Activated T-helper 1 cell treated with anti-CD3 and anti-CD28 coated beads, Interleukin-12 subunit alpha, Interleukin-12 subunit beta, Interleukin-2, Interleukin-4 antibody, amounts not matched to agents 30 ng/mL and 10 ng/mL and 1 ng/mL, durations not matched to agents 14 hours and 24 hours and 36 hours (primary cell): ENCODE measurements around the gene CCSAP. TPM values are rescaled to one million over a fixed set of nuclear protein-coding genes. Genes with fewer than 3 reads are reported as not detected.

ENCODE experiments used
- DNase-seq: peaks from one replicate; pipeline ENCODE4 v3.0.0; 2021; ENCODE audit warnings: low spot score
- H3K27ac Mint-ChIP-seq: one replicate; pipeline ENCODE4 v1.8.0; 2021; ENCODE audit warnings: mild to moderate bottlenecking, mixed read lengths
- H3K27me3 Mint-ChIP-seq: one replicate; pipeline ENCODE4 v1.8.0; 2022; ENCODE audit warnings: mild to moderate bottlenecking, moderate library complexity, mixed read lengths; ENCODE audit not compliant: insufficient read depth
- H3K36me3 Mint-ChIP-seq: one replicate; pipeline ENCODE4 v1.8.0; 2021; ENCODE audit warnings: low read depth, mixed read lengths
- H3K4me1 Mint-ChIP-seq: one replicate; pipeline ENCODE4 v1.8.0; 2021; ENCODE audit warnings: low read depth, mixed read lengths
- H3K4me3 Mint-ChIP-seq: one replicate; pipeline ENCODE4 v1.8.0; 2021; ENCODE audit warnings: mild to moderate bottlenecking, moderate library complexity, mixed read lengths
- H3K9me3 Mint-ChIP-seq: one replicate; pipeline ENCODE4 v1.8.0; 2021; ENCODE audit warnings: mixed read lengths
- intact Hi-C: fragments of 100-400 bp; cut with micrococcal nuclease; formaldehyde crosslinking; loops from one replicate; pipeline ENCODE4 v1.15.1; 2024
- total RNA-seq: library from RNA; stranded (reverse); gene quantifications from 2 replicates; pipeline ENCODE4 v1.2.3, GENCODE V29; 2022

CCSAP gene
- total RNA-seq, 1 donor from 2014 or later = 11.9 TPM

DNA sequence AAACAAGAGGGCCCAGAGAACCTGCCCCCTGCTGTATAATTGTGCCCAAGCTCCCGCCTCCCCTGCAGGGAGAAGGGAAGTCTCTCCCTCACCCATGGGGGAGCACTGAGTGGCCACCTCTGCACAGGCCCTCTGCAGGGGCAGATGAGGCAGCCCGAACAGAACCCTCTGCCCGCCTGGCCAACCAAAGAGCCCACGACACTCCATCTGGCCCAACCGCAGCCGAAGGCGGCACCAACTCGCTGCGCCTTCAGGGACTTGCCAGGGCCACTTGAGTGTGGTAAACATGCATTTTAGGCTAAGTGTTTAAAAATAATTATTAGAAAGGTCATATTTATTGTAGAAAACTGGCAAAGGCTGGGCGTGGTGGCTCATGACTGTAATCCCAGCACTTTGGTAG is 34.6 kb upstream of the CCSAP start:
- H3K27me3 Mint-ChIP-seq = peaks cover 2% of the 10 kb centered on the region
- H3K4me3 Mint-ChIP-seq = no peak overlapping the region

GRCh38 chr1:229376521-229376920 is 33.7 kb upstream of the CCSAP start:
- Mint-ChIP-seq H3K4me1 (no peaks in the 10 kb centered on the region), H3K4me3 (no peak overlapping the region), H3K36me3 (no peaks in the 10 kb centered on the region), H3K27me3 (peaks cover 10% of the 10 kb centered on the region), H3K9me3 (no peaks in the 10 kb centered on the region), H3K27ac (no peak overlapping the region)
- DNase-seq = no peak
- intact Hi-C loops = no loop called here

More for the DNA sequence above, 34.6 kb upstream of the CCSAP start:
- no peaks in the 10 kb centered on the region for H3K36me3 Mint-ChIP-seq
- no peaks in the 10 kb centered on the region for H3K4me1 Mint-ChIP-seq
- DNase-seq = no peak
- no peaks in the 10 kb centered on the region for H3K9me3 Mint-ChIP-seq
- intact Hi-C loops = no loop called here
- H3K27ac Mint-ChIP-seq = no peak overlapping the region

GRCh38 chr1:229374485-229374884 is 31.6 kb upstream of the CCSAP start:
- no peaks in the 10 kb centered on the region for H3K4me1 Mint-ChIP-seq
- H3K9me3 Mint-ChIP-seq = no peaks in the 10 kb centered on the region
- peaks cover 21% of the 10 kb centered on the region for H3K27me3 Mint-ChIP-seq
- H3K27ac Mint-ChIP-seq = no peak overlapping the region
- no peak overlapping the region for H3K4me3 Mint-ChIP-seq
- no peak for DNase-seq
- intact Hi-C loops = no loop called here
- no peaks in the 10 kb centered on the region for H3K36me3 Mint-ChIP-seq

- no peaks in the 10 kb centered on the region for H3K4me1 Mint-ChIP-seq
- H3K9me3 Mint-ChIP-seq = no peaks in the 10 kb centered on the region
- peaks cover 21% of the 10 kb centered on the region for H3K27me3 Mint-ChIP-seq
- H3K4me3 Mint-ChIP-seq = no peak overlapping the region
- intact Hi-C loops = no loop called here
- no peaks in the 10 kb centered on the region for H3K36me3 Mint-ChIP-seq
- no peak for DNase-seq
- H3K27ac Mint-ChIP-seq = no peak overlapping the region
These were observed 30.5 kb upstream of the CCSAP start for GRCh38 chr1:229373395-229373794.

DNA sequence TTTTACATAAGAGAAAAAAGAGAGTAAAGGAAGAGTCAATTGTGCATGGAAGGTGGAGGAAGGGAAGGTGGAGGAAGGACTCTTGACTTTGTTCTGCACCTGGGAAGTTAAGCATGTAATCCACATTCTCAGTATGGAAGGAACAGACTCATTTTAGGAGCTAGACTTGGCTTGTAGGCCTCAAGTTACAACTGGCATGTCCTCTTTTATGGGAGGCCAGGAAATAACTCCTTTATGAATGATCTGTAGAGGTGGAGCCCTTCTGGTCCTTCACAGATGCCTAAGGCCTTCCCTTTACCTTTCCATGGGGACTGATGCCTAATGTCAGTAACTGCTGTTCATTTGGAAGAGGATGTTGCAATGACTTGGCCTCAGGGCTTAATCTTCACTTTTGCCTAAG is 29.4 kb upstream of the CCSAP start:
- Mint-ChIP-seq H3K4me3 (no peak overlapping the region), H3K36me3 (no peaks in the 10 kb centered on the region), H3K9me3 (no peaks in the 10 kb centered on the region), H3K4me1 (no peaks in the 10 kb centered on the region), H3K27me3 (peaks cover 21% of the 10 kb centered on the region), H3K27ac (no peak overlapping the region)
- intact Hi-C loops = no loop called here
- no peak for DNase-seq

DNA sequence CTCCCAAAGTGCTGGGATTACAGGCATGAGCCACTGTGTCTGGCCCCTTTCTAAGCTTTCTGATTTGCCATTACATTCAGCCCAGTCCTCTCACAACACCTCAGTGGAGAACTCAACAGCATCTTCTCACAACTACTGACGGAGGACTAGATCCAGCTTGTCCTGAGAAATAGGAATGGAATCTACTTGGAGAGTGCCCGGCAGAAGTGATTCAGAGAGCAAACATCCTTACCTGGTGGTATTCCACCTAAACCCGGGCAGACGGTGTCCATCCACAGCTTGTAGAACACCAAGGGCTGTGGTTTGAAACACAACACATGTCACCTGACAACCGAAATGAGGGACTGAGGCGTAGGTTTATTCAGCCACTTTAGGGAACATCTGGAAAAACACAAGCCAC is 28.8 kb upstream of the CCSAP start:
- H3K4me3 Mint-ChIP-seq = no peak overlapping the region
- H3K27me3 Mint-ChIP-seq = peaks cover 21% of the 10 kb centered on the region
- no peaks in the 10 kb centered on the region for H3K9me3 Mint-ChIP-seq
- no peaks in the 10 kb centered on the region for H3K4me1 Mint-ChIP-seq
- no peak for DNase-seq
- no peaks in the 10 kb centered on the region for H3K36me3 Mint-ChIP-seq
- intact Hi-C loops = no loop called here
- H3K27ac Mint-ChIP-seq = no peak overlapping the region

DNA sequence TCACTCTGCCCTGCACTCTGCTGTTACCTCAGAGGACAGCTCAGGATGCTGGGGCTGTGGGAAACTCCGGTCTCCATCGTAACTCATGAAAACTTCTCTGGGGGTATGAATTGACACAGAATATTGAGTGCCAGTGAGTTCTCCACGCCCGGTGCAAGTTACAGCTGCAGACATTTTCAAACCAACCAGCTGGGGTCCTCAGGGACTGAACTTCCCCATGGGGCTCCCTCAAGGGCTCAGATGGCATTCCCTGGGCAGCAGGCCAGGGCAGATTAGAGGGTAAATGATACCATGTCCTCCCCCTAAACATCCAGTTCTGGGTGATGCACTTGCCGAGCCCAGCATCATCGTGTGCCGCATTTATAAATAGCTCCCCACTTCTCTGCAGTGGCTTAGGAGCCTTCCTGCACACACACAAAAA is 27.8 kb upstream of the CCSAP start:
- Mint-ChIP-seq H3K27me3 (peaks cover 23% of the 10 kb centered on the region), H3K36me3 (no peaks in the 10 kb centered on the region), H3K4me3 (no peak overlapping the region), H3K9me3 (no peaks in the 10 kb centered on the region), H3K4me1 (no peaks in the 10 kb centered on the region), H3K27ac (no peak overlapping the region)
- DNase-seq = no peak
- intact Hi-C loops = no loop called here

DNA sequence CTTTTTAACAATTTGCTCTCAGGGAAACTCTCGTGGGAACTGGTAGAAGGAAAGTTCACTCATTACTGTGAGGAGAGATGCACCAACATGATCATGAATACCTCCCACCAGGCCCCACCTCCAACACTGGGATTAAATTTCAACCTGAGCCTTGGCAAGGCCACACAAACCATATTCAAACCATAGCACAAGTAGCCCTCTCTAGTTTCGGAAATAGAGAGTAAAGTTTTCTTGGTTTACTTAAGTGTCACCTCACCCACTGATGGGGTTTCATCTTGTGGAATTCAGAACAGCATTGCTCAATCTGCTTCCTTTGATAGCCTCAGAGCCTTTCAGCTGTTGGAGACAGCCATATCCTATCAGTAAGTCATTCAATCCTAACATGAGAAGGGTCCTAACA is 25.5 kb upstream of the CCSAP start:
- intact Hi-C loops = no loop called here
- no peaks in the 10 kb centered on the region for H3K4me1 Mint-ChIP-seq
- DNase-seq = no peak
- H3K9me3 Mint-ChIP-seq = no peaks in the 10 kb centered on the region
- no peak overlapping the region for H3K4me3 Mint-ChIP-seq
- no peak overlapping the region for H3K27ac Mint-ChIP-seq
- no peaks in the 10 kb centered on the region for H3K36me3 Mint-ChIP-seq
- H3K27me3 Mint-ChIP-seq = peaks cover 25% of the 10 kb centered on the region

DNA sequence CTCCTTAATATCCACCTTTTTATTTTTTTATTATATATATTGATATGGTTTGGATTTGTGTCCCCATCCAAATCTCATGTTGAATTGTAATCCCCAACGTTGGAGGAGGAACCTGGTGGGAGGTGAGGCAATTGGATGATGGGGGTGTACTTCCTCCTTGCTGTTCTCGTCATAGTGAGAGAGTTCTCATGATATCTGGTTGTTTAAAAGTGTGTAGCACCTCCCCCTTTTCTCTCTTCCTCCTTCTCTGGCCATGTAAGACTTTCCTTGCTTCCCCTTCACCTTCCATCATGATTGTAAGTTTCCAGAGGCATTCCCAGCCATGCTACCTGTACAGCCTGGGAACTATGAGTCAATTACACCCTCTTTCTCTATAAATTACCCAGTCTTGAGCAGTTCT is 22.7 kb upstream of the CCSAP start:
- intact Hi-C loops = no loop called here
- Mint-ChIP-seq H3K4me1 (no peaks in the 10 kb centered on the region), H3K27ac (no peak overlapping the region), H3K27me3 (peaks cover 13% of the 10 kb centered on the region), H3K9me3 (no peaks in the 10 kb centered on the region), H3K36me3 (no peaks in the 10 kb centered on the region), H3K4me3 (no peak overlapping the region)
- DNase-seq = no peak

DNA sequence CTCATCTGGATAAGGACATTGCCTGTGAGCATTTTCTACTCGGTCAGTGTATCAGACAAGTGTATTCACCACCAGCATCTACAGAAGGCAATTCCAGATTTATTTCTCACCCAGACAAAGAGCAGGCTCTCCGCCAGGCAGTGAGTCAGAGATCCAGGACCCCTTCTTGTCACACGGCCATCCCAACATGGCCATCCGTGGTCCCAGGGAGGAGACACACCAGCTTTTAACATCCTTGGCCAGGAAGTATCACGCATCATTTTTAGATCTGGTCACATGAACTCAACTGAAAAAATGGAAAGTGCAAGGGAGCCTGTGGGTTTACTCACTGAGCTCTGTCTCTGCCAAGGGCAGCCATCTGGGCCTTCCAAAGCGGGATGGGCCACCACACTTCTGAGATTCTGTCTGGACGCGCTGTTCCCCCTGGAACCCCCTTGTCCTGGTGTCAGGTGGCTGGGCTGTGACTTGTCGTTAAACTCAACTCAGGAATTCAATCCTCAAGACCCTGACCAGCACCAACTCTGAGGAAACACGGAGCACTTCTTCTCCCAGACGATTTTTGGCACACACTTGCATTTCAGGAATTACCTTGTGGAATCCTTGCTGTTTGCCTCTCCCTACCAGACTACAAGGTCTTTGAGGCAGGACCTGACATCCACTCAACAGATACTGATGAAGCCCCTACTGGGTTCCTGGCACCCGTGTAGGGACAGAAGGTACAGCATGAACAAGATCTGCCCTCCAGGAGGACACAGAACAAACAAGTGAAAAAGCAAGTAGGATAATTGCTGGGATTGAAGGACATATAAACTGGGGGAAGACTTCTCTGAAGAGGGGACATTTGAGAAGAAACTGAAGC is 21.6 kb upstream of the CCSAP start:
- intact Hi-C loops = no loop called here
- Mint-ChIP-seq H3K36me3 (no peaks in the 10 kb centered on the region), H3K27me3 (peaks cover 16% of the 10 kb centered on the region), H3K4me1 (no peaks in the 10 kb centered on the region), H3K27ac (no peak overlapping the region), H3K9me3 (no peaks in the 10 kb centered on the region), H3K4me3 (no peak overlapping the region)
- no peak for DNase-seq

GRCh38 chr1:229363723-229364122 is 20.9 kb upstream of the CCSAP start:
- no peaks in the 10 kb centered on the region for H3K36me3 Mint-ChIP-seq

GRCh38 chr1:229360420-229360819 is 17.6 kb upstream of the CCSAP start:
- H3K4me3 Mint-ChIP-seq = no peak overlapping the region
- peaks cover 3% of the 10 kb centered on the region for H3K9me3 Mint-ChIP-seq
- H3K4me1 Mint-ChIP-seq = no peaks in the 10 kb centered on the region
- intact Hi-C loops = no loop called here
- H3K27ac Mint-ChIP-seq = no peak overlapping the region
- H3K36me3 Mint-ChIP-seq = no peaks in the 10 kb centered on the region
- no peak for DNase-seq
- H3K27me3 Mint-ChIP-seq = peaks cover 44% of the 10 kb centered on the region

More at GRCh38 chr1:229363723-229364122, 20.9 kb upstream of the CCSAP start:
- H3K27ac Mint-ChIP-seq = no peak overlapping the region
- H3K27me3 Mint-ChIP-seq = peaks cover 22% of the 10 kb centered on the region
- H3K4me3 Mint-ChIP-seq = no peak overlapping the region
- no peaks in the 10 kb centered on the region for H3K4me1 Mint-ChIP-seq
- H3K9me3 Mint-ChIP-seq = no peaks in the 10 kb centered on the region
- intact Hi-C loops = no loop called here
- DNase-seq = no peak

DNA sequence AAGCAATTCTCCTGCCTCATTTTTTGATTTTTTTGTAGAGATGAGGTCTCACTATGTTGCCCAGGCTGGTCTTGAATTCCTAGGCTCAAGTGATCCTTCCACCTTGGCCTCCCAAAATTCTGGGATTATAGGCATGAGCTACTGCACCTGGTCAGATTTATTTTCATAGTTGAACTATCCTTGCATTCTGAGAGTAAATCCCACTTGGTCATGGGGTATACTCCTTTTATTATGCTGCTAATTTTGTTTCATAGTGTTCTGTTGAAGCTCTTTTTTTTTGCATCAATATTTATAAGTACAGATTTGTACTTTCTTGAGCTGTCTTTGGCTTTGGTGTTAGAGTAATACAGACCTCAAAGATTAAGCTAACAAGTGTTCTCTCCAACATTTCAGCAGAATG is 12.8 kb upstream of the CCSAP start:
- H3K27me3 Mint-ChIP-seq = peaks cover 63% of the 10 kb centered on the region
- intact Hi-C loops = no loop called here
- peaks cover 7% of the 10 kb centered on the region for H3K9me3 Mint-ChIP-seq

DNA sequence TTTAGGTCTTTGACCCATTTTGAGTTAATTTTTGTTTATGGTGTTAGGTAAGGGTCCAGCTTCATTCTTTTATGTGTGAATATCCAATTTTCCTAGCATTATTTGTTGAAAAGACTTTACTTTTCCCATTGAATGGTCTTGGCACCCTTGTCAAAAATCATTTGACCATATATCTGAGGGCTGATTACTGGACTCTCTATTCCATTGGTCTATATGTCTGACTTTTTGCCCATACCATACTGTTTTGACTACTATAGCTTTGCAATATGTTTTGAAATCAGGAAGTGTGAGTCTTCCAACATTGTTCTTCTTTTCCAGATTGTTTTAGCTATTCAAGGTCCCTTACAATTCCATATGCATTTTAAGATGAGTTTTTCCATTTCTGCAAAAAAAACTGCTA is 11.4 kb upstream of the CCSAP start:
- peaks cover 7% of the 10 kb centered on the region for H3K9me3 Mint-ChIP-seq
- H3K36me3 Mint-ChIP-seq = no peaks in the 10 kb centered on the region
- no peak for DNase-seq
- H3K27me3 Mint-ChIP-seq = peaks cover 56% of the 10 kb centered on the region
- H3K4me1 Mint-ChIP-seq = no peaks in the 10 kb centered on the region
- no peak overlapping the region for H3K27ac Mint-ChIP-seq
- intact Hi-C loops = no loop called here
- H3K4me3 Mint-ChIP-seq = no peak overlapping the region

More for the DNA sequence above, 12.8 kb upstream of the CCSAP start:
- Mint-ChIP-seq H3K36me3 (no peaks in the 10 kb centered on the region), H3K27ac (no peak overlapping the region), H3K4me3 (no peak overlapping the region), H3K4me1 (no peaks in the 10 kb centered on the region)
- no peak for DNase-seq
